GM19099 (cell line): ENCODE results near the gene HIGD1C.

ENCODE experiments used
- POLR2A ChIP-seq: IDR thresholded peaks from 3 replicates; pipeline ENCODE4 v1.6.1; 2011; ENCODE audit warnings: low read depth; ENCODE audit not compliant: insufficient read length; ENCODE audit errors: extremely low read depth

HIGD1C gene

DNA sequence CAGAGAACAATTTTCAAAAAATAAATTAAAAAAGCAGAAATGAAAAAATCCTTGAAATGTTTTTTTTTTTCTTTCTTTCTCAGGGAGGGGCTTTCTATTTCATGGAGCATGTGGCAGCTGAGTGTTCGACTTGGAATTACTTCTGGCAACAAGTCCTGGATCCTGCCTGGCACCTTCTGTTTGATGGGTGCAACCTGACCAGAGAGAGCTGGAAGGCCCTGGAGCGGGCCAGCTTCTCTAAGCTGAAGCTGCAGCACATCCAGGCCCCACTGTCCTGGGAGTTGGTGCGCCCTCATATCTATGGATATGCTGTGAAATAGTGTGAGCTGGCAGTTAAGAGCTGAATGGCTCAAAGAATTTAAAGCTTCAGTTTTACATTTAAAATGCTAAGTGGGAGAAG lies 22.5 kb upstream of the HIGD1C start:
- no peak for TF ChIP-seq POLR2A

DNA sequence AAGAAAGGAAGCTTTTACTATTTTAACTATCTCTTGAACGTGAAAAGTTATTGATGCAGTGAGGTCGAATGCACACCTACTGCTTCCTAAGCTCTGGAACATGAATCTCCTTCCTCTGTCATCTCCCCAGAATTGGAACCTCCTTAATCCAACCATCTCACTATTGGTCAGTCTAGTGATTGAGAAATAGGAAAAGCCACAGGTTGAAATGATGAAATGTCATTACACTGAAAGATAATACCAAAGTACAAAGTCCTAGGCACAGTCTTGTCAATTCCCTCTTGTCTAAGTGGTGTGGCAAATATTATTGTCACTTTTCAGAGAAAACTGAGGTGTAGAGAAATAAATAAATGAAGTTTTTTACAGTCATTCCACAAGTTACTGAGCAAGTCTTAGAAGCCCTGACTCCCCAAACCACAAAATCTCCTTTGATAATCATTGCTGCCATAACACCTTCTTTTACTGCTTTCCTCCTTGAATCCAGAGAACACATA lies 19.5 kb upstream of the HIGD1C start:
- TF ChIP-seq POLR2A, result no peak

DNA sequence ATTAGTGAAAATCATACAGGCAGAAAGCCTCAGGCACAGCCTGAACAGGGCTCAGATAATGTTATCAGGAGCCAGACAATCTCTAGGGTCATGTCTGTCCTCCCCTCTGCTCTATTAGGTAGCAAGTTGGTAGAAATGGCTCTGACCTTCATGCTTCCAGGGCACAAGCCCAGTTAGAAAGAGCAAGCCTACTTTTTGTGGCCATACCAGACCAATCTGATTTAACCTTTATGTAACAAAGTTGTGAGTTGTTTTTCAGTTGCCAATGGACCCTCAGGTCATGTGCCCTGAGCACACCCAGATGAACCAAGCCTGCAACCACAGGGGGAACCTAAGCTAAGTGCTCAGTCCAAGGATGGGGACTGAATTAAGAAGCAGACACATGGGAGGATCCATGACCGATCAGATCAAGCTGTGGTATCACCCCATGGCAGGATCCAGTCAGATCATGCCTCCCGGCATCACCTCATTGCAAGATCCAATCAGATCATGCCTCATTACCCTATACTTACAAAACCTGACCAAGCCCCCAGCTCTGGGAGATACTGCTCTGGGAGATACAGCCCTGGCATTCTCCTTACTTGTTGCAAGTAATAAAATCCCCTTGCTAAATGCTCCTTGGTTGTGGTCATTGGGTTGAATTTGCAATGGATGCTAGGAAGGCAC lies 18.8 kb upstream of the HIGD1C start:
- TF ChIP-seq POLR2A, result no peak

DNA sequence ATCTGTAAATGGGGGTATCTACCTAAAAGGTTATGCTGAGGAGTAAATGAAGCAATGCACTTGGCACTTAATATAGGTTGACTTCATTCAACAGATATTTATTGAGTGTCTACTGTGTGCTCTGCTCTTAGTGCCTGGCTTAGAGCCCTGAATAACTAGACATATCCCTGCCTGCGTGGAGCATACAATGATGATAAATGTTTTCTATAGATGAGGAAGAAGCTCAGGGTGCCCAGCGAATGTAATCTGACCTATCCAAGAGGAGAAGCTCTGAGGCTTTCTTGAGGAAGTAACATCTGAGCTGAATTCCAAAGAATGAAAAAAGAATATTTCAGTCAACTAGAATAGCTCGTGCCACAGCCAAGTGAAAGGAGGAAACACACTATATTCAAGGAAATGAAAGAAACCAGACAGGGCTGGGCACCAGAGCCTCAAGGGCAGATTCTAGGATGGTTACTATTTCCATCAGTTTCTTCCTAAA lies 17.9 kb upstream of the HIGD1C start:
- TF ChIP-seq POLR2A, result no peak

DNA sequence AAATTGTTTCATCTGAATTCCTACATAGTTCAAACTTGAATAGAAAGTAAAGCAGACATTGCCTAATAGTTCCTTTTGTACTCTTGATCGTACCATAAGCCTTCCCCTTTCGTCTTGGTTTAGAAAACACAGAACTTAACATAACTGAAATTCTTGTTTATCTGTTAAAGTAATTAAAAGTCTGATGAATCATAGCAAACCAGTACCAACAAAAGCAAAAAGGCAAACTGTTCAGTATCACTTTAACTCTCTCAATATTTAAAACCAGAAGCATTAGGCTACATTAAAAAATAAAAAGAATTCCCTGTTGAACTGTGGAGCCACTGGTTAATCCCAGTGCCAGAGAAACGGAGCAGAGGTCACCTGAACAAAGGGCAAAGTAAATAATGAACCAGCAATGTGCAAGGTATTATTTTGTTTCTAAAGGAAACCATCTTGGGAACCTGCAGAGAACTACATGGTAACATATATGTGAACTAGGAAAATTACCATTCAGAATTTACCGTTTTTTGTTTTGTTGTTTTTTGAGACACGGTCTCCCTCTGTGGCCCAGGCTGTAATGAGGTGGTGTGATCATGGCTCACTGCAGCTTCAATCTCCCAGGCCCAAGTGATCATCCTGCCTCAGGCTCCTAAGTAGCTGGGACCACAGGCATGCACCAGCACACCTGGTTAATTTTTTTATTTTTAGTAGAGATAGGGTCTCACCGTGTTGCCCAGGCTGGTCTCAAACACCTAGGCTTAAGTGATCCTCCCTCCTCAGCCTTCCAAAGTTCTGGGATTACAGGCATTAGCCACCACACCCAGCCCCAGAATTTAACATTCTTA lies 17.1 kb upstream of the HIGD1C start:
- no peak for TF ChIP-seq POLR2A

DNA sequence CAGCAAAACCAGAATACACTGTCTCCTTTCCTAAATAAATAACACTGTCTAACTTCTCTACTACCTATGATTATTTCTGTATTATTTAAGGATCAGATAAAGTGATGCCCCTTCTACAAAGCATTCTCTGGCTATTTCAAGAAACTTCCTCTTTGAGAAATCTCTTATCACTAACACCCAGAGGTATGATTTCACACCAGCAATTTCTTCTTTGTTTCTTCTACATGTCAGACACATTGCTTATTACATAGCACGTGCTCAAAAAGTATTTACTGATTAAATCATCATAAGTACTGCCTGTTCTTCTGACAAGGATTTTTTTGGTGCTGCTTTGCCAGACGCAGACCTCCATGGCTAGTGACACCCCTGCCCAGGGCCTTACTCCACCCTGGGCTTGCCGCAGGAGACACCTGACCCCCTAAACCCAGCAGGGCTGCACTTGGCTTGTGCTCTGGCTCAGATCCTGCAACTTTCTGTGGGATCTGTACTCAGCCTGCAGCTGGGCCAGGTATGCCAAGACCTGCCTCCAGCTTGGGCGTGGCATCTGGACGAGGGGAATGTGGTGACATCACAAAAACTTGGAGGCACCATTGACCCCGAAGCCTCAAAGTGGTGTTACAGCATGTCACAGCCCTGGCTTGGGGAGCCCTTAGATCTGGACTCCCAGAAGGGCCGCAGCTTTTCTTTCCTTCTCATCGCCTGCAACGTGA lies 15.4 kb upstream of the HIGD1C start:
- TF ChIP-seq POLR2A, result no peak

DNA sequence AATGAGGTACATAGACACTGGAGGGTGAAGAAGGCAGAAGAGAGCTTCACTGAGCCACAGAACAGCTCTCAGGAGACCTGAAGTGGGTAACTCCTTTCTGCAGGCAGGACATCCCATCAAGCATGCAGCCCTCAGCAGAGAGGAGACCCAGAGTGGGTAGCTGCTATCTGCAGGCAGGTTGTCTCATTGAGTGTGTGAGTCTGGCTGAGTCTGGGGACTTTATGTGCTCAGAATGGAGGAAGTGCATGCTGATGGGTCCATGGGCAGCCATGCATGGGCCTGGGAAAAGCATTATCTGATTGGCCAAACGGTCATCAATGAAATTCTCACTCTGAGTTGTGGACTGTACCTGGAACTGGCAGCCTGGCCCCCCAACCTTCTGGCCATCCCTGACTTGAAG lies 14.7 kb upstream of the HIGD1C start:
- TF ChIP-seq POLR2A, result no peak

DNA sequence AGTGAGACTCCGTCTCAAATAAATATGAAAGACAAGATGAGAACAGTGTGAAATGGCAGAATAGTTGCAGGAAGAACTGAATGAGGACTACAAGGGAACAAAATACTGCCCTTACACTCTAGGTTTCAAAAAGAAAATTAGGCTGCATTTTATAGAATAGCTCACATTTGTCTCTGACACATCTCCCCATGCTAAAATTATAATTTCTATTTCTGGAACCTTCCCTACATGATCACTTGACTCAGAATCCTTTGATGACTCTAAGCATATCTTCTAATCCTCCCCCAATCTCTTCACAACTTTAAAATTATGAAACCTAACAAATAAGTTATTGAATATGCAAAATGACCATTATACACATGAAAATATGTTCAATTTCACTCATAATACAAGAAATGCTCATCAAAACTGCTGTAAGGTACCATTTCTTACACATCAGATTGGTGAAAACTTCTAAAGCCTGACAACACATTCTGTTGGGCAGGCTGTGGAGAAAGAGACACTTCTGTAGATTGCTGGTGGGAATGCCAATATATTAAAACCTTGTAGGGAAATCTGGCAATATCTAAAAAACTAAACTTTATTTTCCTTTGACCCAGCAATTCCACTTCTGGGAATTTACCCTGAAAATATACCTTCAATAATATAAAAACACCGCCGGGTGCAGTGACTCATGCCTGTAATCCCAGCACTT lies 4.3 kb upstream of the HIGD1C start:
- no peak for TF ChIP-seq POLR2A

DNA sequence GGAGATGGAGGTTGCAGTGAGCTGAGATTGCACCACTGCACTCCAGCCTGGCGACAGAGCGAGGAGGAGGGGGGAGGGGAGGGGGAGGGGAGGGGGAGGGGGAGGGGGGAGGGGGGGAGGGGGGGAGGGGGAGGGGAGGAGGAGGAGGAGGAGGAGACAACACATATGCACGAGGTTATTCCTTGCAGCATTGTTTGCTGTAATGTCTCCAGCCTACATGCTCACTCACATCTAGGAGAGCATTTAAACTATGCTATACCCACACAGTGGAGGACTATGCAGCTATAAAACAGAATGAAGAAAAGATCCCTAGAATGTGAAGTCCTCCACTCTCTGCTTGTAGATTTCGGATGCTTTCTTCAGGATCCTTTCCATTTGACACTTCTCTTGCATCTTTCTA lies 3.5 kb upstream of the HIGD1C start:
- no peak for TF ChIP-seq POLR2A

DNA sequence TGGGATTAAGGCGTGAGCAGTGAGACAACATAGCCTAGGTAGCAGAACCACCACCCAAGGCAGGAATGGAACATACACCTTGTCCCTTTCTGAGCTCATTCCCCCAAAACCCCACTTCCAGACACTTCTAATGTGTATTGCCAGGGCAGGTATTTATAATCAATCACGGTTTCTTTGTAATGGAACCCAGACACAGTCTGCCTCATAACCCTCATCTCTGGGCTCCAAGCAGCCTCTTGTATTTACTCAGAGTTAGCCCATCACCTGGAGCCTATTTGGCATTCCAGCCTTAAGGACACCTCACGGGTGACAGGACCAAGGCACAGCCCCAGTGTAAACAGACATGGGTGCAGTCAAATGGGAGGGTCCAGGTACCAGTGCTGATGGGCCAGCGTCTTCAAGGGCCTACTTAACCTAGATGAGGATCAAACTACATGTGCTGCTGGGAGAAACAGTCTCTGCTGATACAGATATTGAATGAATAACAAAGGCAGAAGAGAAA lies 2.5 kb upstream of the HIGD1C start:
- TF ChIP-seq POLR2A, result no peak

DNA sequence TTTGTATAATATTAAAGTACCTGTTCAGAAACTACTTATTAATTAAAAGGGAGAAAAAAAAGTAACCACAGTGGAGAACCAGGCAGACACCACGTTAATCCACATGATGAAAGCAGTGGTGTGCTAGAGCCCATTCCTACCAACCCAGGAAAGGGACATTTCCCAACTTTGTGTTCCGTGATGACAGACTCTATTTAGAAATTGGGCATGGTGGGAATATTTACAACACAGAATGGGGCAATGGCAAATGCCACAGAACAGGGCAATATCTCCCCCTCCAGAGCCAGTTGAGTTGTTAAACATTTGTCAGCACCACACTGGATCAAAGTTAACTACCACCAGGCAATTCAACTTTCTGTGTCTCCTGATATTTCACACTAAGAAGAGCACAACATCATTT lies 1.2 kb upstream of the HIGD1C start:
- TF ChIP-seq POLR2A, result no peak

DNA sequence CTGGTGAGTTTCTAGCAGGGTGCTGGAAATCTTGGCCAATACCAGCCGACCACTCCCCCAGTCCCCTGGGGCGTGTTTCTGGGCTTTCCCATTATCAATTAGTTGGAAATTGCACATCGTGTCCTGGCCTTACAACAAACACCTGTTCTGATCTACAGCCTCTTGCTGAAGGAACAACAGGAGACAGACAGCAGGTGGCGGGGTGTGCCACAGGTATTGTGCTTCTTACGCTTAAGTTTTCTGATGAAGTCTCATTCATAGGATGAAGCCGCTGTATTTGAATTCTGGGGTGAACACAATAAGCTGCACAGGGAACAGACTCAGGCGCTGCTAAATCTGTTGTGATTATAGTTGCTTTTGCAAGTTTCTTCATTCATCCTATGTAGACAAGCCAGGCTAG lies 703 bp downstream of the HIGD1C start:
- no peak for TF ChIP-seq POLR2A

DNA sequence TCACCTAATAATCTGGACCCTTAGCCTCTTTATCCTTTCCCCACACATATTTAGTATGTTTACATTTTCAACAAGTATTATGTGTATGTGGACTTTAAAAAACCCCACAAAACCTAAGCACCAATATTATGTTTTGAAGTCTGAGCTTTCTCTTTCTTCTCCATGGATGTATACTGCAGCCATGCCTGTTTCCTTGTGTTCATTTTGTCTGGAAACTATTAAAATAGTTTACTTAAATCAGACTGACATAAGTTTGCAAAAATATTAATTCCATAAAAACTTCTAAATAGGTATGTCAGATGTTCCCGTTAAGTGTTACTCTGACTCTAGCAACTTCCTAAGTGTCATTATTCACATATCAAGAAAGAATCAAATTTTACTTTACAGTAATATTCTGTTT lies 2.9 kb downstream of the HIGD1C start:
- no peak for TF ChIP-seq POLR2A

DNA sequence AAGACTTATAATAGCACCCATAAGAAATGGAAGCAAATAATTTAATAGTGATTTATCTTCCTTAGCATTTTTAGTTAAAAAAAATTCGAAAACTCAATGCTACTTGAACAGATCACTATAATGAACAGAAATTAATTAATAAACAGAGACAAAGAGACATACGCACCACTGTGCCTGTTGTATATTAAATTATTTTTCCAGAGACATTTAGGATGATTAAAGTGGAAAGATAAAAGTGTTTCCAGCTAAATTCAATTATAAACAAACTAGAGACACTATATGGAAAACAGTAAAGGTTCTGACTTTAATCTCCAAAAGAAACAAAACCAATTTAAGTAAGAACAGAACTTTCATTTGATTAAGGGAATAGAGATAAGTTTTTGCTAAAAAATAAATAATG lies 3.4 kb downstream of the HIGD1C start:
- TF ChIP-seq POLR2A, result no peak

DNA sequence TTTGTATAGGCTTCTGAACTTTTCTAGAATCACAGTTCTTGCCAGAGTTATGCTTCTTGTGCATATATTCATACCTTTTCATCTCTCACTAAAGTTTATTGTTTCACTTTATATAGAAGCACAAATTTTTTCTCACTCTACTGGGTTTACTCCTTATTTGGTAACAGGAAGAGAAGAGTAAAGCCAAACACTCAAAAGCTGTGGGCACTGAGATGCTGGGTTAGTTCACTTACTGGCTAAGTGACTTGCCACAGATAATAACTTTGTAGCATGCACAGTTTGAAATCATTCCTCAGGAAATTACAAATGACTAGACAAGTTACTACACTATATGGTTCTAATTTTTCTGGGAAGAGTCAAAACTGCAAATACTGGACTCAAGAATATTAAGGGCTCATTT lies 7.8 kb downstream of the HIGD1C start:
- no peak for TF ChIP-seq POLR2A
